A549 (cell line): ENCODE data around the gene MTO1.

Source experiments
- CHD2 ChIP-seq: fragments of 150-350 bp; IDR thresholded peaks from 2 replicates; pipeline ENCODE4 v1.6.1; 2014; ENCODE audit warnings: low read length; ENCODE audit not compliant: partially characterized antibody
- E2F6 ChIP-seq: IDR thresholded peaks from 2 replicates; pipeline ENCODE4 v1.6.1; 2012; ENCODE audit warnings: low read depth, borderline replicate concordance
- HOXB13 ChIP-seq: fragments of 250-450 bp; sonication (Bioruptor Pico); IDR thresholded peaks from 2 replicates; pipeline ENCODE4 v1.5.0; 2020; ENCODE audit warnings: low read depth, mild to moderate bottlenecking, moderate library complexity
- KDM5A ChIP-seq: fragments of 200-600 bp; sonication (generic); IDR thresholded peaks from 2 replicates; pipeline ENCODE4 v1.6.1; 2016; ENCODE audit warnings: antibody characterized with exemption, mild to moderate bottlenecking
- NFE2L2 ChIP-seq: fragments of 150-350 bp; conservative IDR thresholded peaks from 2 replicates; pipeline ENCODE4 v1.6.1; 2014; ENCODE audit warnings: low read length
- POLR2A ChIP-seq: IDR thresholded peaks from 2 replicates; pipeline ENCODE4 v1.6.1; 2012; ENCODE audit warnings: mild to moderate bottlenecking, low read length
- RAD21 ChIP-seq, 2 experiments: fragments of >200 bp in 1 of 2; sonication (Bioruptor Twin) in 1 of 2; formaldehyde crosslinking in 1 of 2; IDR thresholded peaks in 1 of 2; conservative IDR thresholded peaks in 1 of 2; 2 replicates in 1 of 2; 3 replicates in 1 of 2; pipeline ENCODE4 v1.6.1; 2012 to 2018; ENCODE audit warnings: inconsistent platforms in 1 of 2
- RARB ChIP-seq: fragments of 250-450 bp; sonication (Bioruptor Pico); IDR thresholded peaks from 2 replicates; pipeline ENCODE4 v1.8.0; 2021; ENCODE audit warnings: mild to moderate bottlenecking, moderate library complexity
- RCOR1 ChIP-seq: fragments of 150-350 bp; IDR thresholded peaks from 2 replicates; pipeline ENCODE4 v1.6.1; 2014; ENCODE audit warnings: antibody characterized with exemption, low read length, low read depth
- SMC3 ChIP-seq: fragments of >200 bp; sonication (Bioruptor Twin); formaldehyde crosslinking; IDR thresholded peaks from 3 replicates; pipeline ENCODE4 v1.6.1; 2018; ENCODE audit warnings: inconsistent platforms
- USF2 ChIP-seq: fragments of 450-650 bp; IDR thresholded peaks from 2 replicates; pipeline ENCODE4 v1.6.1; 2014; ENCODE audit warnings: antibody characterized with exemption
- TF ChIP-seq, protein P1 (sequence below): fragments of >200 bp; sonication (Bioruptor Twin); formaldehyde crosslinking; IDR thresholded peaks from 3 replicates; pipeline ENCODE4 v1.5.1; 2016

- no peak for TF ChIP-seq USF2
- TF ChIP-seq RAD21 (conservative IDR thresholded peaks at IDR 0.05 in 1 of 2, IDR thresholded peaks at IDR 0.05 in 1 of 2), result no peak
- TF ChIP-seq, protein P1, sequence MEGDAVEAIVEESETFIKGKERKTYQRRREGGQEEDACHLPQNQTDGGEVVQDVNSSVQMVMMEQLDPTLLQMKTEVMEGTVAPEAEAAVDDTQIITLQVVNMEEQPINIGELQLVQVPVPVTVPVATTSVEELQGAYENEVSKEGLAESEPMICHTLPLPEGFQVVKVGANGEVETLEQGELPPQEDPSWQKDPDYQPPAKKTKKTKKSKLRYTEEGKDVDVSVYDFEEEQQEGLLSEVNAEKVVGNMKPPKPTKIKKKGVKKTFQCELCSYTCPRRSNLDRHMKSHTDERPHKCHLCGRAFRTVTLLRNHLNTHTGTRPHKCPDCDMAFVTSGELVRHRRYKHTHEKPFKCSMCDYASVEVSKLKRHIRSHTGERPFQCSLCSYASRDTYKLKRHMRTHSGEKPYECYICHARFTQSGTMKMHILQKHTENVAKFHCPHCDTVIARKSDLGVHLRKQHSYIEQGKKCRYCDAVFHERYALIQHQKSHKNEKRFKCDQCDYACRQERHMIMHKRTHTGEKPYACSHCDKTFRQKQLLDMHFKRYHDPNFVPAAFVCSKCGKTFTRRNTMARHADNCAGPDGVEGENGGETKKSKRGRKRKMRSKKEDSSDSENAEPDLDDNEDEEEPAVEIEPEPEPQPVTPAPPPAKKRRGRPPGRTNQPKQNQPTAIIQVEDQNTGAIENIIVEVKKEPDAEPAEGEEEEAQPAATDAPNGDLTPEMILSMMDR, result no peak
- TF ChIP-seq SMC3, result no peak
- TF ChIP-seq KDM5A, result no peak
- TF ChIP-seq RCOR1, result no peak
- TF ChIP-seq CHD2, result no peak
- TF ChIP-seq RARB, result peak; percentile 74
- no peak for TF ChIP-seq HOXB13 (CRISPR knock-in tag)
- no peak for TF ChIP-seq POLR2A
- no peak for TF ChIP-seq E2F6
- no peak for TF ChIP-seq NFE2L2
Observed at GRCh38 chr6:73516514-73517489, 55.3 kb downstream of the MTO1 start.
